Inflammatory macrophage treated with lipopolysaccharide for 1 hour (primary cell): ENCODE measurements around the gene NFE2L3.
A peak's percentile ranks its signal among the peaks of the same experiment; 100 is the strongest.
"Not testable (repeated sequence)": the region's sequence is repeated elsewhere in the genome, so short reads cannot be mapped to it uniquely, and the experiment has no call there.

Source experiments
- DNase-seq, 2 donors: peaks; one replicate each; pipeline ENCODE4 v3.0.0-alpha.2; 2020 to 2022

NFE2L3 gene

DNA sequence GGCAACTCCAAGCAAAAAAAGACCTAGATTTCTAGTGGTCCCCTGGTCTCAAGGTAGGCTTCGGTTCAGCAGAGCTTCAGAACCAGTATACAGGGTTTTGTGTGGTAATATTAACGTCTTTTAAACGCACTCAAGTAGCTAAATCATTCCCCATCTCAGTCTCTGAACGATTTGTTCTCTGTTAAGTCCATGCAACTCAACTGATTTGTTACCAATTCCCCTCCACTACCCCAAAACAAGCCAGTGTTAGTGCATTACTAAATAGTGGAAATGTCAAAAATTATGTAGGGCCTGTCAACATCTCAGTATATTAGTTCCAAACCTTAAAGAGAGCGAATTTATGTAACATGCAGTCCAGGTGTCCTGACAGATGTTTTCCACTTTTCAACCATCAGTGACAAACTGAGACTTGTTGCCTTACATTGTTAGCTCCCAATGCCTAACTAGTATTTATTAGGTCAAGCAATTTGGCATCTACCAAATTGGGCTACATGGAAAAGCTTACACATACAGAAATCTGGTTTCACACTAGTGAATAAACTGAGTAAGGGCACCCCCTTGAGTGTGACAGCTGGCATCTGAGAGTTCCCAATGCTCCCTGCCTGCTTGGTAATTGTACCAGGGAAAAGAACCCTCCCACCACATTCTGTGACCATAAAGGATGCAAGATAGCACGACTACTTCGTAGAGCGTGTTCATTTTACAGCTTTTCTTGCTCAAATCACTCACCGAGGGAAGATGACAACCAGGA is 36.4 kb downstream of the NFE2L3 start:
- peak in 1 of 2 donors; percentile 35 for DNase-seq

DNA sequence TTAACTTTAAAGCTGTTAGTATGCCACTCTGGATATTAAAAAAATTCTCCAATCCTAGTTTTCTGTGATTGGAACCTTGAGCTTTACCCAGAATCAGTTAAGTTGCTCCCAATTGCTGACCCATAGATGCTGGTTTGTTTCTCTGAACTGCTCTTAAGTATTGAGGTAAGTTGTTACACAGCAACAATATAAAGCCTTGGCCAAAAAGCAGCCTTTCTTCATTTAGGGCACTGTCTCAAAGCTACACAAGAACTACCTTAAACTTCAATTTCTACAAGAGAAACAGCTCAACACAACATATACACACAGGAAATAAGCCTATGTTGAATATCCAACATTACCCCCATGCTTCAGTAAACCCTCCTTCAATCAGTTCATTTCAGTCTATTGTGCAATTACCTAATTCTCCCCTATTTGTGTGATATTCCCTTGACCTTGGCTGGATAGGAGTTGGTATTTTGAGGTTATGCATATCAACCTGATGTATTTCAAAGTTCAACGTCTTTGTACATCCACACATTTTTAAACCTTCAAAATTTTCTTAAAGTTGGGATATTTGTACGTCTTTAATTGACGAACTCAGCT is 37.1 kb downstream of the NFE2L3 start:
- DNase-seq: no peak

DNA sequence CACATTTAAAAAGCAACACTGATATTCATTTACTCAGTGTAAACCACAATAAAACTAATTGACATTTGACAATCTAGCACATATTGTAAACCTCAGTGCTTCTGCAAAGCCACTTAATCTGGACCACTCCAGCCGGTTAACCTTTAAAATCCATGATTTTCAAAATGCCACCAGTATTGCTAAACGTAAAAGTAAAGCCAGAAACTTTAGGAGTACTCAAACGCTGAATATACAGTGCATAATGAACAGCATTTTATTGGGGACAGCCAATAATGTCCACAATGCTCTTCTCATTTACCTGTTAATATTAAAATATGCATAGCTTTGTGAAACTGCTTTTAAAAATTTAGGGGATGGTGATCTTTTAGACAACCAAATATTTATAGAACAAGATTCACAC is 37.7 kb downstream of the NFE2L3 start:
- DNase-seq: no peak

DNA sequence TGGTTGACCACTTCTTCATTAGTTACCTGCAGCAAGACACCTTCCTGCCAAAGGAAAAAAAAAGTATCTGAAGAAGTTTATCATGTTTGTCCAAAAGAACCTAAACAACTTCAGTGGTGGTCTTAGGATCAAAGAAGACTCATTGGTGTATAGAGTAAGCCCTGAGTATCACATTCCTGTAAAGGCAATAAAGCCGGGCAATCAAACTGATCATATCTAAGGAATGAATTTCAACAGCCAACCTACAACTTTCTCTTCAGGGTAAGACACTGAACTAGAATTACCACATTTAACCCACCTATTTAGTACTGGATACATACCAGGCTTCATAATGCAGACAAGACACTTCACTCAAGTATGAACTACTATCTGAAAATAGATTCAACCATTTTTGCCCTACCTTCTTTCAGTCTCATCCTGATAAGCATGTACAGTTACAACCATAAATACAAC is 38.4 kb downstream of the NFE2L3 start:
- no peak for DNase-seq

DNA sequence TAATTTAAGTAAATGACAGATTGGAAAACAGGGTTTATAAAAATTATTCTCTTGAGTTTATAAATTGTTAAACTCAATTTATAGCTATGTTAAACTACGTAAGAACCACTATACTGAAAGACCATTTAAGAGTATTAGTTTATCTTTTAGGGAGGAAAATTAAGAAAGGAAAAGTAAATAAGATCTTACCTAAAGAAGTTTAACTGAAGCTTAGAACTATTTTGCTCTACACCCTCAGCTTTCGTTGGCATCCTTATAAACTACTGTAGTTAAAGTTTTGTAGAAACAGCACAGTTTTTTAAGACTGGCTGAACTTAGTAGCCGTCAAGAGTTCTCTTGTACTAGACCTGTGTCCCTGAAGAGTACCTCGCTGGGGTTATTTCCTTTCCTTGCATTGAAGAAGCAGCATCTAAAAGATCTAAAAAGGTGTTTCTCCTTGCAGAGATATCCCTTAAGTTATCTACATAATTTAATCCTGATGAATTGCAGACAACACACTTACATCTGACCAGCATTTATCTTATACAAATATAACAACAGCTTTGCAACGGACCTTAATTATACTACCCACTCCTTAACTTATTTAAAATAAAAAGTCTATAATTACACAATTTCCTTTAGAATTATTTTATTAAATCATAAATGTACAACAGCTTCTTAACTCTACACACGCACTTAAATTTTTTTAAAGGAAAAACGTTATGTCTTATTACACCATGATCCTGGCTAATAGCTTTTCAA is 39.4 kb downstream of the NFE2L3 start:
- DNase-seq: no peak

DNA sequence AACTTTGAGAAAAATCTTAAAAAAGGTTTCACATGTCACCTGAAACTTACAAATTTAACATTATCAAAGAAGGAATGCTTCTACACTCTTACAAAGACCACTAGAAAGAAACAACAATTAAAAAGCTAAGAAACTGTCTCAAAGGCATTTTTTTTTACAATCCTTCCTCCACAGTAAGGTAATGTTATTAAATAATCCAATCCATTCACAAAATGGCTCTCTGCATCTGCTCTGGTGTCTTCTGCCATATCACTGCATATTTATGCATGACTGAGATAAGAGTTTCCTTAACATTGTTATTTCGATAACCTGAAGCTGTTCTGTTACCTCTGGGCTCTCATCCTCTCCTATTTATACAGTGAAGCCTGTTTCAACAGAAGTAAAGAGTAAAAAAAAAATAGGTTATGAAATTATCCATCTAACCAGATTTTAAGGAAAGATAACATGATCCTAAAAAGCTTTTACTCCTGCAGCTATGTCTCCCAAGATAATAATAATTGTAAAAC is 40.0 kb downstream of the NFE2L3 start:
- no peak for DNase-seq

DNA sequence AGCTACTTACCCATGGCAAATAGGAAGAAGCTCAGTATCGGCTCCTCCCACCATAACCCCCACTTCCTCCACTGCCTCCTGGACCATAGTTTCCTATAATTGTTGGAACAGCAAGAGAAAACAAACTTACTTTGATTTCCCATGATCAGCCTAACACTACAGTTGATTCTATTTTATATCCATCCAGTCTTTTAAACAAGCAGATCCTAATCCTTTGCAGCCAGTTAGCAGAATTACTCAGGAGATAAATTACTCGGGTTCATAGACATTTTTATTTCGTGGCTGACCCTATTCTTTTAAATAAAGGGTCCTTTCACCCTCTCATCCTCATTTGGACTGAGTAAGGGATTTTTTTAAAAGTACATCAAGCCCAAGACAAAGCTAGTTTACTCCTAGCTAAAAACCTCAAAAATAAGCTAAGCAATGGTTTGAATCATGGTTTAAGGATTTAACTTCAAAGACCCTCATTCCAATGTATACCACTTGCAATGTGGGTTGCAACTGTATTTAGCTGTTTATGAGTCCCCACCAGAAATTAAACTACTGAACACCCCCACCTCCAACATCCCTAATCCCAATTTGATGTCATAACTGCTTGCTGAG is 40.6 kb downstream of the NFE2L3 start:
- no peak for DNase-seq

DNA sequence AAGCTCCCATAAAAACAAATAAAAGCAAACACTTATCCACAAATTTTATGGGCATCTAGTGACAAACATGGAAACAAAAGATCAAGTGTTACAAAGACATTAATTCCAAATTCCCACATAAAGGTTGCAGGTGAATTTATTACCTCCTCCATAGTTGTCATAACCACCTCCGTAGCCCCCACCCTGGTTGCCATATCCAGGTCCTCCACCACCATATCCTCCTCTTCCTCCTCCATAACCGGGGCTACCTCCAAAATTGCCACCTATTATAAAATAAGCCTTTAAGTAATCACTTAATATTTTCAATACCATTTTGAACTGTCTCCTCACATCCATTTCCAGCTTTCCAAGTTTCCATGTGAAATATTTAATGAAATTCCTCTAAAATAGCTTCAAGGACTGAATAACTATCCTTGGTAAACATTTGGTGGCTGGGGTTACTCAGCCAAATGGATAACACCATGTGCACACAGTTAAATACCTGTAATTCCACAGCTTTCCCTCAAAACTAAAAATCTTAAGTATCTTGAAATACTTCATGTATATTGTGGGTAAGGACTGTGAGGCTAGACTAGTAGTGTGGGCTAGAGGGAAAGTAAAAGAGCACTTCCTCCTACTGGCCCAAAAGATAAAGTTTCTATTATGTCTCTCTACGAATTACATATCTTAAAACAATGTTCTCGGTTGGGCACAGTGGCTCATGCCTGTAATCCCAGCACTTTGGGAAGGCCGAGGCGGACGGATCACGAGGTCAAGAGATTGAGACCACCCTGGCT is 41.6 kb downstream of the NFE2L3 start:
- DNase-seq: no peak

DNA sequence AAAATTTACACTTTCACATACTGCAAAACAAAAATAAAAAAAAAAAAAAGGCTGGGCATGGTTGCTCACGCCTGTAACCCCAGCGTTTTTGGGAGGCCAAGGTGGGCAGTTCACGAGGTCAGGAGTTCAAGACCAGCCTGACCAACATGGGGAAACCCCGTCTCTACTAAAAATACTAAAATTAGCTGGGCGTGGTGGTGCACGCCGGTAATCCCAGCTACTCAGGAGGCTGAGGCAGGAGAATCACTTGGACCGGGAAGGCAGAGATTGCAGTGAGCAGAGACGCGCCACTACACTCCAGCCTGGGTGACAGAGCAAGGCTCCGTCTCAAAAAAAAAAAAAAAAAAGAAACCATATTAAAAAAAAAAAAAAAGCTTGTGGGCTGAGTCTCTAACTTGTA is 42.8 kb downstream of the NFE2L3 start:
- DNase-seq: not testable (repeated sequence)

DNA sequence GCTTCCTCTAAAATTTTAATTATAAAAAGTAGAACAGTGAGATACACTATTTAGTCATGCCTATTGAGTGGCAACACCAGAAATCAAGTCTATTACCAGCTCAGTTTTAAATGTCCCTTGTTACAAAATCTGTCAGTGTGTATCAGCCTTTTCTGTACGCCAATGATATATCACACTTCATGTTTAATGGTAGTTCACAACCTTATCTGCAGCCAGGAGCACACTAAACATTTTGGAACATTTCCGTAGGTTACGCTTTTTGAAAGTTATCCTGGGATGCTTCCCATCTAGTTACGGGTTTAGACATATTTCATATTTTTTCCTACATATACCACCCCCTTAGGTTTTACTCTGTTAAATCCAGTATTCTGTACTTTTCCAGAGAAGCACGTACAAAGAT is 43.2 kb downstream of the NFE2L3 start:
- DNase-seq: no peak

DNA sequence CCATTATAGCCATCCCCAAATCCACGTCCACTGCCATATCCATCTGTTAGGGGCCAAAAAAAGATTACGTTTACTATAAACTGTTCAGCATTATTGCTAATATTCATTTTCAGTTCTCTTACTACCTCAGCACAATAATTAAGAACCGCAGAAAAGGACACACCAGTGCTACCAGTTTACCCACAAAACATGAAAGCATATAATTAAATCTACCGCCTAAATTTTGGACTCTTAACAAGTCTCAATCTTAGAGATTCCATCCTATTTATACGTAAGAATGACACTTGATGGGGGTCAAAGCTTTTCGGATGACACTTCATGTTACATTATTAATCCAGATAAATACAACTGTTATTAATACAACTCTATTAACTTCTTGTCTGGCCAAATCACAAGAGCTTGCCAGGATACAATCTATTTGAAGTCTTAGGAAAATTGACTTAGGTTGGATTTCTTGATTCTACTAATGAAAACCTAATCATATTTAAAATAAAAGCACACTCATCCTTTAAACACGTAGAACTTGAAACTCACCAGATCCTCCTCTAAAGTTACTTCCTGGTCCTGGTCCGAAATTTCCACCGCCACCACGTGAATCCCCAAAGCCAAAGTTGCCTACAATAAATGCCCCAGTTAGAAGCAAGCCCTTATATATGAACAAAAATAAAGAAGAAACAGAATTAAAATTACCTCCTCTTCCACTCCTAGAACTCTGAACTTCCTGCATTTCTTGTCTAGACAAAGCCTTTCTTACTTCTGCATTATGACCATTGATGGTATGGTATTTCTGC is 44.1 kb downstream of the NFE2L3 start:
- peak in 1 of 2 donors; percentile 46 for DNase-seq

DNA sequence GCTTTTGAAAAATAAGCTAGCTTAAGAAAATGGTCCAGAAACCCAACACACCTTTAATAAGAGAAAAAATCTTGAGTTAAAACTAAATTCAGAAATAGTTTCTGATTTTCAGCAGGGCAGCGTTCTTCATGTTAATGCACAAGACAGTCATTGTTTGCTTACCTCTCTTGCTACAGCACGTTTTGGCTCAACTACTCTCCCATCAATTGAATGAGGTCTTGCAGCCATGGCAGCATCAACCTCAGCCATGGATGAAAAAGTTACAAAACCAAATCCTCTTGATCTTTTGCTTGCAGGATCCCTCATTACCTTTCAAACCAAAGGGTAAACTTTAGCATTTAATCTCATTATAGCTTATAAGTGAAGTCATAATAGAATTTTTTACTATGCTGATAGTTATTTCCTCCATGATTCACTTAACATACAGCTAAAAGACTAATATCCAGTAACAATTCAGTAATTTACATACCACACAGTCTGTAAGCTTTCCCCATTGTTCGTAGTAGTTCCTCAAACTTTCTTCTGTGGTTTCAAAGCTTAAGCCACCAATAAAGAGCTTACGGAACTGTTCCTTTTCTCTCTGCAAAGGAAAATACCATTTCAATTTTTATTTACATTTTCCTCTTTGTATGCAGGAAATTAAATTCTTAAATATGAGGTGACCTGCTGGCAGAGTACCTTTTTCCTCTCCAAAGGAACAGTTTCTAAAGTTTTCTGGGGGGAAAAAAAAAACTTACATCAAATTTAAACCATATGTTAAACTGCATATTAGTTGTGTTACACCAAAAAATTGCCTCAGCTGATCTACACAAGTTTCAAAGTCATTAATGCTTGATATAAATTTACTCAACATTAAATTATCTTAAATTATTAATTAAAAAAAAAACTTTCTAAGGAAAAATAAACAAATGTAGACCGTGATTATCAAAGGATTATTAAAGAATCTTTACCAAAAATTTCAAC is 45.4 kb downstream of the NFE2L3 start:
- peak; percentile 79 to 86 for DNase-seq

DNA sequence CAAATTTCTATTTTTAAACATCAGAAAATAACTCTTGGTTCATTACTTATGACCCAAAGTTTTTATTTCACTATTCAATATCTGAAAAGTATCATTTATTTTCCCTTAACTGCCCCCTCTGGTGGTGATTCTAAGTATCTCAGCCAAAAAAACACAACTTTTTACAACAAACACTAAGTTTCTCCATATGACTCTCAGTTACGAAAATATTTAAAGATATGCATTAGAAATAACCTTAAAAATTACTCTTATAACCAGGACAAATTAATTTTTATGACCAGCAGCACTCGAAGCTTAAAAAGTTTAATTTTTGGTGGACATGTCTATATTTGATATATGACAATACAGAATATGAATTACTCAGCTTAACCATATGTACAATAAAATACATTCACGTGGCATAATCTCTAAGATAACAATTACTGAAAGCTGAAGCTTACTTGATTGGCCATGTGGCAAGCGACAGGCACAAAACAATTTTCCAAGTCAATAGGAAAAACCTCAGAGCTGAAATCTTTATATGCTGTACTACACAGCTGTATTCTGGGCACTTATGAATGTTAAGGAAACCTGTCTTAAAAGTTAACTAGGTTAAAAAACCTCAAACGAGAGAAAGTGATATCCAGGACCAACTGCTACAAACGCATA is 46.3 kb downstream of the NFE2L3 start:
- DNase-seq: peak; percentile 37 to 82

DNA sequence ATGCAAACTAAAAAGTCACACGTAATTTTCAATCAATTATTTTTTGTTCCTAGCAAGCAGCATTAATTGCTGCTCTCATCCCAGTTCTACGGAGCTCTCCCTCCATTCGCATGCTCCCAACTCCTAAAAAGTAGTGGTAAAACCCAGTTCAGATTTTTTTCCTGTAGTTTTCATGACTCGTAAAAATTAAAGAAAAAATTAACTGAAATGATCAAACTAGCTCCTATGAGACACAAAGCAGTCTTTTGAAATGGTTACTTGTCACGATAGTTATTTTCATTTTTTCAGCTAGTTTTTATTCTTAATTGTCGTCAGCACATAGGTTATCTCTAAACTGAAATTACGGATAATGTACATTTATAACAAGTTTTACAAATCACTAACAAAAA is 46.8 kb downstream of the NFE2L3 start:
- DNase-seq: no peak

DNA sequence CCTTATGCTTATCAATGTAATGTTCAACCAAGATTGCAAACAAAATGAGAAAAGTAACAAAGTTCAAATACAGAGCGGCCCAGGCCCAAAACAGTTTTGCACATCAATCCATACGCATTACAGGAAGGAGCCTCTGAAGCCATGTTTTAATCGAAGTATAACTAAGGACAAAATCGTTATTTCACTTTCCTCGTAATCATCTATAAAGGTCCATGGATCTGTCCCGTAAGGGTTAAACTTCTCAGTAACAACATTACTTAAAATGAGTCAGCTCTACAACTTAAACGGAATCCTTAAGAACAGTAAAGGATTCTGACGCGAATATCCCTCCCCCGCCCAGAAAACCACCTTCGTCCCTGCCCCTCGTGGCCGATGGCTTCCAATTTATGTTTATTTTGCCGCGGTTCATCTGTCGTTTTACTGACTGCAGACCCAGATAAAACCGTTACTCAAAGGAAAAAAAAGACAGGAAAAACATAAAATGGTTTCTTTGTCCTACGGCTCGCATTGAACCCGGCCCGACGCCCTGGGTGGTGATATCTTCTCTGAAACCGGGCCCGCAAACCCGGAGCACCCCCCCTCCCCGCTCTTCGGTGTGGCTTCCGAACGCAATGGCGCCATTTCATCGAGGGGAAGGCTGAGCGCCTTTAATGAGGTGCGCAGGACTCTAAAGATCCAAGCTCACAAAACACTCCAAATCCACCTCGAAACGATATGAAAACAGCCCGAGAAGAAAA is 47.5 kb downstream of the NFE2L3 start:
- DNase-seq: peak; percentile 47 to 67

DNA sequence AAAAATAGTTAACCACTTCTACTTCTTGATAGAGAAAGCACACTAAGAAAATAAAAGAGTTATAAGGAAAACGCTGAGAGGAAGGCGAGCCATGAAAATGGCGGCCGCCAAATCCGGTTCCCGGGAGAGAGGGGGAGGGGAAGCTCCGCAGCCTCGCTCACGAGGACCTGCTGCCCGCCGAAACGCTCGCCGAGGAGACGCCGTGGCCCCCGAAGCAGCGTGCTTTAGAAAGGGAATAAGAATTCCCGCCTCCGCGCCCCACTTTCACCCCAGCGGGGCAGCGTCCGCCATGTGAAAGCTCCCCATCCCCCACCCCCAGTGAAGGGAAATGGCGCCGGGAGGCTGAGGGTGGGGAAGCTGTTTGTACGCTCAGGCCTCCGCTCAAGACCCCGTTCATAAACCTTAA is 48.0 kb downstream of the NFE2L3 start:
- DNase-seq: peak; percentile 55 to 71

DNA sequence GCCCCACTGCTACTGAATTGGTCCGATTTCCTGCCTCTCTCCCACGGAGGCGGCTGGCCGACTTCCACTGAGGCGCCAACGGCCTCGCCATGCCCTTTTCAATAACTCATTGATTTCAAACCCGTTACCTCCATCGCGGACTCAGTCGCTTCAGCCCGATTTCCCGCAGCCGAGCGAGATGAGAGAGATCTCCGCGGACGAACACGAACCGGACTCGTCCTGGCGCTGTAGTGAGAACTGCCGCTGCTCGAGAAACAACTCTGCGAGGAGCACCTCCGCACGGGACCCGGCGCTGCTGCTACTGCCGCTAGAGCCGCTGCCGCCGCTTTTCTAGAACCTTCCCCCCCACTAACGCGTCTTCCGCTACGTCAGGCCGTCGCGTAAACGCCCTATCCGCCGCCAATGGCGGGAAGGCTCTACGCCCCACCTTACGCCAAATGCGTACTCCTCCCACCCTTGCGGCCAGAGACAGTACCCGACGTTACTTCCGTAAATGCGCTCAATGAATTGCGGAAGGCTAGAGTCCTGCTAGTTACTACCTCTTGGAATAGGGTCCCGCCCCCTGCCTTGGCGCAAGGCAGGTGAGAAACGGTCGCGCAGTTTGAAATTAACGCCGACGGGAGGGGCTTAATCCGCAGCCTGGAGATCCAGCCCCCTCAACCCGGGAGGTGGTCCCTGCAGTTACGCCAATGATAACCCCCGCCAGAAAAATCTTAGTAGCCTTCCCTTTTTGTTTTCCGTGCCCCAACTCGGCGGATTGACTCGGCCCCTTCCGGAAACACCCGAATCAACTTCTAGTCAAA is 48.6 kb downstream of the NFE2L3 start, which contains the start of gene HNRNPA2B1:
HNRNPA2B1 (minus strand) TSS at position 303 of the 803 bp plus-strand sequence; CDS start at position 134, 169 bp downstream.
- peak; percentile 95 to 100 for DNase-seq
